ENCODE data around the gene GRAP2.
"Not testable (repeated sequence)": the region's sequence is repeated elsewhere in the genome, so short reads cannot be mapped to it uniquely, and the experiment has no call there.

Gene GRAP2

GRCh38 chr22:39895682-39896081, 5.2 kb upstream of the GRAP2 start:
- in situ Hi-C loops (cut with MboI; ENCODE audit: low pct_unique_long_range_greater_than_20kb, low sequenced_read_pairs): no loop called here
- DNase-seq: no peak

GRCh38 chr22:39896313-39896996, 4.4 kb upstream of the GRAP2 start:
- no peak for DNase-seq
- in situ Hi-C loops (cut with MboI; ENCODE audit: low pct_unique_long_range_greater_than_20kb, low sequenced_read_pairs): no loop called here

GRCh38 chr22:39897841-39898240, 3.0 kb upstream of the GRAP2 start:
- in situ Hi-C loops (cut with MboI; ENCODE audit: low pct_unique_long_range_greater_than_20kb, low sequenced_read_pairs): no loop called here
- no peak for DNase-seq

- in situ Hi-C loops (cut with MboI; ENCODE audit: low pct_unique_long_range_greater_than_20kb, low sequenced_read_pairs): no loop called here
- DNase-seq: peak; percentile 73
These were observed 1.9 kb upstream of the GRAP2 start for GRCh38 chr22:39898997-39899396.

GRCh38 chr22:39901565-39902146, 772 bp downstream of the GRAP2 start:
- no peak for DNase-seq
- in situ Hi-C loops (cut with MboI; ENCODE audit: low pct_unique_long_range_greater_than_20kb, low sequenced_read_pairs): no loop called here

- DNase-seq; in situ Hi-C loops (cut with MboI; ENCODE audit: low pct_unique_long_range_greater_than_20kb, low sequenced_read_pairs): not testable (repeated sequence)
These were observed 3.1 kb downstream of the GRAP2 start for GRCh38 chr22:39904024-39904423.

GRCh38 chr22:39904862-39905261, 4.0 kb downstream of the GRAP2 start:
- DNase-seq: no peak
- in situ Hi-C loops (cut with MboI; ENCODE audit: low pct_unique_long_range_greater_than_20kb, low sequenced_read_pairs): no loop called here

GRCh38 chr22:39905687-39906086, 4.8 kb downstream of the GRAP2 start:
- in situ Hi-C loops (cut with MboI; ENCODE audit: low pct_unique_long_range_greater_than_20kb, low sequenced_read_pairs): no loop called here
- DNase-seq: no peak

- no peak for DNase-seq
- in situ Hi-C loops (cut with MboI; ENCODE audit: low pct_unique_long_range_greater_than_20kb, low sequenced_read_pairs): no loop called here
These were observed 5.3 kb downstream of the GRAP2 start for GRCh38 chr22:39906207-39906606.

- in situ Hi-C loops (cut with MboI; ENCODE audit: low pct_unique_long_range_greater_than_20kb, low sequenced_read_pairs): no loop called here
- no peak for DNase-seq
These were observed 6.2 kb downstream of the GRAP2 start for GRCh38 chr22:39907047-39907446.

- no peak for DNase-seq
- in situ Hi-C loops (cut with MboI; ENCODE audit: low pct_unique_long_range_greater_than_20kb, low sequenced_read_pairs): no loop called here
These were observed 6.8 kb downstream of the GRAP2 start for GRCh38 chr22:39907605-39908097.

GRCh38 chr22:39908136-39908535, 7.3 kb downstream of the GRAP2 start:
- in situ Hi-C loops (cut with MboI; ENCODE audit: low pct_unique_long_range_greater_than_20kb, low sequenced_read_pairs): no loop called here

GRCh38 chr22:39908737-39909136, 7.9 kb downstream of the GRAP2 start:
- DNase-seq: no peak
- in situ Hi-C loops (cut with MboI; ENCODE audit: low pct_unique_long_range_greater_than_20kb, low sequenced_read_pairs): no loop called here

More at GRCh38 chr22:39908136-39908535, 7.3 kb downstream of the GRAP2 start:
- DNase-seq: no peak

- in situ Hi-C loops (cut with MboI; ENCODE audit: low pct_unique_long_range_greater_than_20kb, low sequenced_read_pairs): no loop called here
- no peak for DNase-seq
These were observed 10.2 kb downstream of the GRAP2 start for GRCh38 chr22:39910876-39911613.

- in situ Hi-C loops (cut with MboI; ENCODE audit: low pct_unique_long_range_greater_than_20kb, low sequenced_read_pairs): no loop called here
- DNase-seq: no peak
These were observed 12.4 kb downstream of the GRAP2 start for GRCh38 chr22:39913321-39913720.

- no peak for DNase-seq
- in situ Hi-C loops (cut with MboI; ENCODE audit: low pct_unique_long_range_greater_than_20kb, low sequenced_read_pairs): no loop called here
These were observed 13.0 kb downstream of the GRAP2 start for GRCh38 chr22:39913886-39914285.

- in situ Hi-C loops (cut with MboI; ENCODE audit: low pct_unique_long_range_greater_than_20kb, low sequenced_read_pairs): no loop called here
- DNase-seq: no peak
These were observed 13.7 kb downstream of the GRAP2 start for GRCh38 chr22:39914584-39914983.

- no peak for DNase-seq
- in situ Hi-C loops (cut with MboI; ENCODE audit: low pct_unique_long_range_greater_than_20kb, low sequenced_read_pairs): no loop called here
These were observed 14.4 kb downstream of the GRAP2 start for GRCh38 chr22:39915295-39915726.

- in situ Hi-C loops (cut with MboI; ENCODE audit: low pct_unique_long_range_greater_than_20kb, low sequenced_read_pairs): no loop called here
- DNase-seq: no peak
These were observed 15.6 kb downstream of the GRAP2 start for GRCh38 chr22:39916496-39916895.

GRCh38 chr22:39917197-39917643, 16.3 kb downstream of the GRAP2 start:
- in situ Hi-C loops (cut with MboI; ENCODE audit: low pct_unique_long_range_greater_than_20kb, low sequenced_read_pairs): no loop called here
- no peak for DNase-seq
